ENCODE data around the gene ASB4.

ASB4 gene

GRCh38 chr7:95525503-95525902, 39.8 kb downstream of the ASB4 start:
- no peak for DNase-seq (ENCODE audit: low read depth in 2 of 3, low spot score in 2 of 3)

GRCh38 chr7:95526128-95526738, 40.5 kb downstream of the ASB4 start:
- DNase-seq (ENCODE audit: low read depth in 2 of 3, low spot score in 2 of 3), result no peak

GRCh38 chr7:95527033-95527775, 41.5 kb downstream of the ASB4 start:
- DNase-seq (ENCODE audit: low read depth in 2 of 3, low spot score in 2 of 3), result no peak

DNA sequence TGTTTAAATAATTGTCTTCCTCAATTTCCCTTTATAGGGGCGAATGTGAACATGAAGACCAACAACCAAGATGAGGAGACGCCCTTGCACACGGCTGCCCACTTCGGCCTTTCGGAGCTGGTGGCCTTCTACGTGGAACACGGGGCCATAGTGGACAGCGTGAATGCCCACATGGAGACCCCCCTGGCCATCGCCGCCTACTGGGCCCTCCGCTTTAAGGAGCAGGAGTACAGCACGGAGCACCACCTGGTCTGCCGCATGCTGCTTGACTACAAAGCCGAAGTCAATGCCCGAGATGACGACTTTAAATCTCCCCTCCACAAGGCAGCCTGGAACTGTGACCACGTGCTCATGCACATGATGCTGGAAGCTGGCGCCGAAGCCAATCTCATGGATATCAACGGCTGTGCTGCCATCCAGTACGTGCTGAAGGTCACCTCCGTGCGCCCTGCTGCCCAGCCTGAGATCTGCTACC, 42.1 kb downstream of the ASB4 start:
- no peak for DNase-seq (ENCODE audit: low read depth in 2 of 3, low spot score in 2 of 3)

GRCh38 chr7:95529701-95530100, 44.0 kb downstream of the ASB4 start:
- DNase-seq (ENCODE audit: low read depth in 2 of 3, low spot score in 2 of 3), result no peak

- no peak for DNase-seq (ENCODE audit: low read depth in 2 of 3, low spot score in 2 of 3)
These were observed 45.1 kb downstream of the ASB4 start for GRCh38 chr7:95530881-95531280.

DNA sequence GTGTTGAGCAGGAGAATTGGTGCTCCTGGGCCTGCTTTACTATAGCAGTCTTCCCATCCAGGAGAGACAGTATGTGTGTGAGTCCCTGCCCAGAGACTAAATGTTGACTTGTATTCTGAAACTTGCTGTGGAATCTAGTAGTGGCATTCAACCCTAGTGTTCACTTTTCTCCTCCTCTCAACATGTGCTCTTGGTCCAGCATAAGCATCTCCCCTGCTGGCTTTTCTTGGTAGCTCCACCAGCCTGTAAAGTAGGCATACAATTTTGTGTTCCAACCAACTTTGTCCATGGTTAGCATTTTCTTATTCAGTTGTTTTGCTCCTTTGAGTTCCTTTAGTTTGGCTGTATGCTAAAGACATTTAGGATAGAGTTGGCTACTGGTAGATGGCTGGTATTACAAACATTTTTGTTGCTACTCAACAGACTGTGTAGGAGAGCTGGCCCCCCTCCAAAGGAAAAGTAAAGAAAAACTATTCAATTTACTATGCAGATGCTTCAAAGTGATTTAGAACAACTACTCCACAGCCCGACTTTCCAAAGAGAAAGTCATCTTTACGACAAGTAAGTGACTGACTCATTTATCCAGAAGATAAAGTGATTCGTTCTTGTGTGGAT, 46.0 kb downstream of the ASB4 start:
- DNase-seq (ENCODE audit: low read depth in 2 of 3, low spot score in 2 of 3), result no peak

- no peak for DNase-seq (ENCODE audit: low read depth in 2 of 3, low spot score in 2 of 3)
These were observed 49.1 kb downstream of the ASB4 start for GRCh38 chr7:95534796-95535195.

- no peak for DNase-seq (ENCODE audit: low read depth in 2 of 3, low spot score in 2 of 3)
These were observed 49.9 kb downstream of the ASB4 start for GRCh38 chr7:95535662-95536061.

GRCh38 chr7:95536656-95537311, 51.0 kb downstream of the ASB4 start:
- no peak for DNase-seq (ENCODE audit: low read depth in 2 of 3, low spot score in 2 of 3)

- no peak for DNase-seq (ENCODE audit: low read depth in 2 of 3, low spot score in 2 of 3)
These were observed 51.7 kb downstream of the ASB4 start for GRCh38 chr7:95537468-95537867.

DNA sequence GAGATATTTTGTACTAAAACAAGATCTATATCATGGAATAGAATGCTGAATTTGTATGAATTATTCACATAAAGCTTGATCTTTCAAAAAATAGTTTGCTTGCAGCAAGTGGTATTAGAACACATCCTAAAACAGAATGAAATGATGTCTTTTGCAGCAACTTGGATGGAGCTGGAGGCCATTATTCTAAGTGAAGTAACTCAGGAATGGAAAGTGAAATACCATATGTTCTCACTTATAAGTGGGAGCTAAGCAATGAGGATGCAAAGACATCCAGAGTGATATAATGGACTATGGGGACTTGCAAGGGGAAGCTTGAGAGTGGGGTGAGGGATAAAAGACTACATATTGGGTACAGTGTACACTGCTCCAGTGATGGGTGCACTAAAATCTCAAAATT, 53.7 kb downstream of the ASB4 start:
- DNase-seq (ENCODE audit: low read depth in 2 of 3, low spot score in 2 of 3), result no peak

DNA sequence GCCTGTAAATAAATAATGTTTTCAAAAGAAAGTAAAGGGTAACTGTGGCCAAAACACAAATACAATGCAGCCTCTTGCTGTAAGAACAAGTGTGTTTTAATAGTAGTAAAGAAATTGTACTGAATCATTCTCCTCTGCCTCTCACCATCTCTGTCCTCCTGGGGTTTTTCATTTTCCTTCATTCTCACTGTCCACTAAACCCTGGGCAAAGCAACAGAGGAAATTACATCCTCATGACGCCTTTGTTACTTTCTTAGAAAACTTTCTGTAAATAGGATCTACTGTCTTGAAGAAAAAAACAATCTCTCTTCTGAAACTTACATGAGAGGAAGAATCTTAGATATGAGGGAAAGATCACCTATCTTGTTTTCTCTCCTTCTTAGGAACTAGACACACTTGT, 54.6 kb downstream of the ASB4 start:
- DNase-seq (ENCODE audit: low read depth in 2 of 3, low spot score in 2 of 3), result no peak

DNA sequence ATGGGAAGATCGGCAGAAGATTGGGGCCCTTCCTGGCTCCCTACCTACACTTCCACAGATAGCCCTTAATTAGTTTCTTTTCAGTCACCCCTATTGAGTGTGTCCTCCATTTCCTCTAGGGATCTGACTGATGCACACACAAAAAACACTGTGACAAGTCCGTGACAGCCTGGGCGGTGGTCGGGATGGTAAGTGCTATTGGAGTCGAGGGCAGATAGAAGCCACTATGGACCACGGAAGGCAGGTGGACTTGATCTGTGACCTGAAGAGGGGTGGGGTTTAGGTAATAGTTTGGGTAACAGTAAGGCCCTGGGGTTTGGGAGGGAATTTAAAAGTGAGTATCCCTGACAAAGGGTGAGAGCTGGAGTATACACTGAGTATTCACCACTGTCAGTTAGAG, 57.6 kb downstream of the ASB4 start:
- no peak for DNase-seq (ENCODE audit: low read depth in 2 of 3, low spot score in 2 of 3)

DNA sequence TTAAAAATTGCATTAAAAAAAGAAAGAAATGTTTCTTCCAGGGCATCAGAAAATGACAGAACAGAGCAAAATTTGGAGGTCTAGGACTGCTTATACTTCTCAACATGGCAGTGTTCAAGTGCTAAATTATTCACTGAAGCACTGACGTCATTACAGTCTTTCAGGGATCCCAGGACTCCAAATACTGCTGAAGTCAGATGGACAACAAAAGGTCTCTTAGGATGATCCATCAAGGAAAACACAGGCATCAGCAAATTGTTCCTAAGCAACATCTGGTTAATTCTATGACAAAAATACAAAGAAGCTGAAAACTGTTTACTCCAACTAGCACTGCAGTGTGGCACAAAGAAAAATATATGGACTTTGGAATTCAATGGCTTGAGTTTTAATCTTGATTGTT, 58.4 kb downstream of the ASB4 start:
- DNase-seq (ENCODE audit: low read depth in 2 of 3, low spot score in 2 of 3), result no peak

DNA sequence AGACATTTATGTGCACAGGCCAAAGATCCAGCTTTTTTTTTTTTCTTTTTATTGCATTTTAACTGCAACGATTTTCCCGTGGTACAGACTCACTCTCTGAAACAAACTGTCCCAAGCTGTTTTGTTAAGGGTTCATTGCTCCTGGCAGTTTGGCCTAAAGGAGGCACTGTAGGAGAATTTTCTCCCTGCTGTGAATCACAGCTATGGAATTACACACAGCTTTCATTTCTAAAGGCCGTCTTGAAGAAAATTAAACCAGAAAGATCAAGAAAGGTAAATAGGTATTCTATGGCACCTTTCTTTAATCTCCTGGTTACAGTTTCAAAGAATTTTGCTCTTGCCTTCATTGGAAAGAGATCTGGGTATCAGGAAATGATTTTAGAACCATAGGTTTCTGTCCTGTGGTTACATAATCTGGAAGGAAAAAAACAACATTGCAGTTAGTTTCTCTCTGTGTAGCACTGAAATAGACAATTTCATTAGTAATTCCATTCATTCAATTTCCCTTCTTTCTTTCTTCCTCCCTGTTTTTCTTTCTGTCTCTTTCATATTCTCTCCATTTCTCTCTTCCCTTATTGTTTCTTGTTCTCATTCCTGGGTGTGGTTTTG, 59.4 kb downstream of the ASB4 start:
- DNase-seq (ENCODE audit: low read depth in 2 of 3, low spot score in 2 of 3), result no peak

- no peak for DNase-seq (ENCODE audit: low read depth in 2 of 3, low spot score in 2 of 3)
These were observed 59.9 kb downstream of the ASB4 start for GRCh38 chr7:95545673-95546072.

DNA sequence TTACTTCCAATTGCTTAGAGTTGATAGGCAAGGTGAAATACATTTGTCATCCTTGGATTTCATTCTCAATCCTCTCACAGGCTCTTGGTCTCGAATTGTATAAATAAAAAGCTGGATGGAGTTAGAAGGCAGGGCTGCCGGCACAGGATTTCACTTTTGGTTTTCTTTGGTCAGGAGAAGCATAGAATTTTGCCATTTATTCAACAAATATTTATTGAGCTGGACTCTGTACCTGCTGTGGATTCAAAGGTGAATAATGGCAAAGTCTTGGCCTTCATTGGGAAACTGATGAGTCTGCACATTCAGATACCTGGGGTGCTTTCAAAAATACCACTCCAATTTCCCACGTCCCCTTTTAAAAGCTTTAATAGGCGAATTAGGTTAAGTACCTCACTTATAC, 60.9 kb downstream of the ASB4 start:
- DNase-seq (ENCODE audit: low read depth in 2 of 3, low spot score in 2 of 3), result no peak

DNA sequence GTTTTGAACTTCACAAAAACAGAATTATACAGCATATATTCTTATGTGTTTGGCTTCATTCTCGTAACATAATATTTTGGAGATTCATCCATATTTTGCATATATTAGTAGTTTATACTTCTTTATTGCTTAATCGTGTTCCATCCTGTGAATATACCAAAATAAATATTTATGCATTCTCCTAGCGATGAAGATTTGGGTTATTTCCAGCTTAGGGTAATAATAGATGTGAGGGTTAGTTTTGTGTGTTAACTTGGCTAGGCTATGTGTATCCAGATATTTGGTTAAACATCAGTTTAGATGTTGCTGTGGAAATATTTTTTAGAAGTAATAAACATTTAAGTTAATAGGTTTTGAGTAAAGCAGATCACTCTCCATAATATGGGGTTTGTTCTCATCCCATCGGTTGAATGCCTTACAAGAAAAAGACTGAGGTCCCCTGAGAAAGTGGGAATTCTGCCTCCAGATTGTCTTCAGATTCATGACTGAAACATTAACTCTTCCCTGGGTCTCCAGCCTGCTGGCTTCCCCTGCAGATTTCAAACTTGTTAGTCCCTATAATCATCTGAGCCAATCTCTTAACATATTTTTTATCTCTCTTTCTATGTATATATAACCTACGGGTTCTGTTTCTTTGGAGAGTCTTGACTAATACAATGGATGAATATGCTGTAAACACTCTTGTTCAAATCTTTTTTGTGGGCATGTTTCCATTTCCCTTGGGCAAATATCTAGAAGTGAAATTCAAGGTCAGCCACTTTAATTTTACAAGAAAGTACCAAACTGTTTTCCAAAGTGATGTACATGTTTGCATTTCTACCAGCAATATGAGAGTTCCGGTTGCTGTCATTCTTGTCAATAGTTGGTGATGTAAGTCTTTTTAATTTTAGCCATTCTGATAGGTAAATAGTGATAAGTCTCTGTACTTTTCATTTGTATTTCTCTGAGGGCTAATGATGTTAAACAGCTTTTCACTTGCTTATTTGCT, 61.9 kb downstream of the ASB4 start:
- DNase-seq (ENCODE audit: low read depth in 2 of 3, low spot score in 2 of 3), result no peak

GRCh38 chr7:95549818-95550529, 64.2 kb downstream of the ASB4 start:
- no peak for DNase-seq (ENCODE audit: low read depth in 2 of 3, low spot score in 2 of 3)

Measured in activated CD8-positive, alpha-beta memory T cell treated with anti-CD3 and anti-CD28 coated beads for 48 hours (primary cell).